ENCODE measurements around the gene ZZZ3. TPM values are rescaled to one million over a fixed set of nuclear protein-coding genes. Genes with fewer than 3 reads are reported as not detected.

Gene ZZZ3
- total RNA-seq (2021; fragmentation: NEBNext Ultra II Directional; extraction: Animal tissue kit (Norgen Biotek cat#: 25700)): 10 to 100 TPM; 41.8 to 47.8 (median 46.0) TPM
- long read RNA-seq, full-length matches to known transcripts: 3 of 28 reads
- long read RNA-seq, partial matches to known transcripts: 8 of 28 reads
- long read RNA-seq, other reads (novel, unspliced or antisense): 17 of 28 reads

DNA sequence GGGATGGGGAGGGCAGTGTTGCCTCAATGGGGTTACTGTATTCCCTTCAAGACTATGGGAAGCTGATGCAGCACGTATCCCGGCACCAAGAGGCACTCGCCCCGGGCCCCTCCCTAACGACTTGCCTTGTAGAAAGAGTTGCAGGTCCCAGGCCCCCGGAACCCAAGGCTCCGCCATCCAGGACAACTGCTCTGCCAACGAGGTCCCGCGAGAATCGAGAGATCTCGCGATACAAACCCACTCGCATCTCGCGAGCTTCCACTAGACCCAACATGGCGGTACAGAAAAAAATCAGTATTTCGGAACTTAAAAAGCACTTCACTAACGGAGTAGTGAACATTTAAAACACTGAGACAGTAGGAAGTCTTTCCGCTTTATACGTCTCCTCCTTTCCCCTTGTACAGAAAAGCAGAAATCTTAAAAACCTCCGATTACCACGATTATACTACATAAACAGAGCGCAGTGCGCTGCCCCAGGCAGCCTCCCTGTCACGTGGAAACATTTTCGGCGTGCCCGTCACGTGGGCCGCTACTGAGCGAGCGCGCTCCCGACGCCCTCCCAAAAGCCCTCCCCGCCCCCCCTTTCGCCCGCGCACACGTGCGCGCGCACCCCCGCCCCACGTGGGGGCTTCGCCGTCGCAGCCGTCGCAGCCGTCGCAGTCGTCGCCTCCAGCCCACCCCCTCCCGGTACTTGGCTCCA lies at the start of gene ZZZ3:
TSS of gene ZZZ3 (minus strand) at position 199 of the 700 bp plus-strand sequence. CDS start 49,304 bp downstream, outside the sequence.
- Mint-ChIP-seq H3K27me3 (ENCODE audit: insufficient read depth) (no peaks in the 10 kb centered on the region; the same call in 1 of the 2 replicates), H3K4me3 (peak within 1 kb of the TSS; percentile 96), H3K4me1 (ENCODE audit: low read depth) (peaks cover 56% of the 10 kb centered on the region), H3K27ac (peak within 1 kb of the TSS; percentile 98), H3K9me3 (no peaks in the 10 kb centered on the region), H3K36me3 (ENCODE audit: low read depth) (peaks cover 23% of the 10 kb centered on the region)
- TF ChIP-seq, protein P1, sequence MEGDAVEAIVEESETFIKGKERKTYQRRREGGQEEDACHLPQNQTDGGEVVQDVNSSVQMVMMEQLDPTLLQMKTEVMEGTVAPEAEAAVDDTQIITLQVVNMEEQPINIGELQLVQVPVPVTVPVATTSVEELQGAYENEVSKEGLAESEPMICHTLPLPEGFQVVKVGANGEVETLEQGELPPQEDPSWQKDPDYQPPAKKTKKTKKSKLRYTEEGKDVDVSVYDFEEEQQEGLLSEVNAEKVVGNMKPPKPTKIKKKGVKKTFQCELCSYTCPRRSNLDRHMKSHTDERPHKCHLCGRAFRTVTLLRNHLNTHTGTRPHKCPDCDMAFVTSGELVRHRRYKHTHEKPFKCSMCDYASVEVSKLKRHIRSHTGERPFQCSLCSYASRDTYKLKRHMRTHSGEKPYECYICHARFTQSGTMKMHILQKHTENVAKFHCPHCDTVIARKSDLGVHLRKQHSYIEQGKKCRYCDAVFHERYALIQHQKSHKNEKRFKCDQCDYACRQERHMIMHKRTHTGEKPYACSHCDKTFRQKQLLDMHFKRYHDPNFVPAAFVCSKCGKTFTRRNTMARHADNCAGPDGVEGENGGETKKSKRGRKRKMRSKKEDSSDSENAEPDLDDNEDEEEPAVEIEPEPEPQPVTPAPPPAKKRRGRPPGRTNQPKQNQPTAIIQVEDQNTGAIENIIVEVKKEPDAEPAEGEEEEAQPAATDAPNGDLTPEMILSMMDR (IDR thresholded peaks at IDR 0.05): no peak
- DNase-seq: peak; percentile 93

DNA sequence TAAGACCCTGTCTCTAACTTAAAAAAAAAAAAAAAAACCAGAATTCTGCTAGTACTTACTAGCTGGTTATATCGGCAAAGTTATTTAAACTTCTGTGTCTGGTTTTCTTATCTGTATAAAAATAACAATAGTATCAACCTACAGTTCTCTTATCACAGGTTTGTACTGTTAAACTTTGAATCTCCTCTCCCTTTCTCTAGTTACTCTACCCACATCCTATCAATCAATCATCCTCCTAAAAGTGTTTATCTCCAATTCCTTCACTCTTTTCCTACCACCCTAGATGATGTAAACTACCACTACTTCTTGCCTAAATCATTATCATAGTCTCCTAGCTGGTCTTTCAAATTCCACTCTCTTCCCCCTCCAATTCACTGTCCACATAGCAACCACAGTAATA lies 49.6 kb upstream of the ZZZ3 start:
- Mint-ChIP-seq H3K4me3 (no peak overlapping the region), H3K9me3 (no peaks in the 10 kb centered on the region), H3K4me1 (ENCODE audit: low read depth) (no peaks in the 10 kb centered on the region), H3K36me3 (ENCODE audit: low read depth) (peaks cover 15% of the 10 kb centered on the region; the same call in 1 of the 2 replicates), H3K27ac (no peak overlapping the region), H3K27me3 (ENCODE audit: insufficient read depth) (no peaks in the 10 kb centered on the region)
- no peak for DNase-seq
- TF ChIP-seq, protein P1 (IDR thresholded peaks at IDR 0.05): no peak

DNA sequence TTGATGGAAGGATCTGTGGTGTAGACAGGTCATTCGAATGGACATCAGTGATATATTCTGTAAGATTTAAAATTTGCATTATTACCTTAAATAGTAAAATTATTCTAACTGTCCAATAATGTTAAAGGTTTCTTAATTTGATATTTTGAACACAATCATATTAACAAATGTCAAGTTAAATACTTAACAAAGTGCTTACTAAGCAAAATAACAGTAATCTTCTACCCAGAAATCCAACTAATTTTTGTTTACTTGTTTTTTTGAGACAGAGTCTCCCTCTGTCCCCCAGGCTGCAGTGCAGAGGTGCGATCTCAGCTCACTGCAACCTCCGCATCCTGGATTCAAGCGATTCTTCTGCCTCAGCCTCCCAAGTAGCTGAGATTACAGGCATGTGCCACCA lies 43.2 kb upstream of the ZZZ3 start:
- no peak overlapping the region for H3K27ac Mint-ChIP-seq
- H3K36me3 Mint-ChIP-seq (ENCODE audit: low read depth): peaks cover 51% of the 10 kb centered on the region

DNA sequence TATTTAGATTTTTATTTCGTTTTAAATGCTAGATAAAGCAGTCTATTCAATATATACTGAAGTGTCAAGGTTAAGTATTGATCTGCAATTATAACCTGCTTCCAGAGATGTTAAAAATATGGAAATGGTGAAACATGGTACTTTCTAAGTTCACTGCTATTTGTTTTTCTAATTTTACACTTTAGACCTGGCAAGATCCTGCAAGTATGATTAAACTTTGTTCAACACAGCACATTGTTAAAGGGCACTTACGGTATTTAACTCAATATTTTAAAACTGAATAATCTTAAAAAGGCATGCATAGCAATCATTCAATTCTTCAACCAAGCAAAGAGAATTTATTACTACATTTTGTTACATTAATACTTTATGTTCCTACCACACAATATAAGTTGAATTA lies 35.7 kb upstream of the ZZZ3 start:
- Mint-ChIP-seq H3K36me3 (ENCODE audit: low read depth) (peaks cover 43% of the 10 kb centered on the region), H3K4me1 (ENCODE audit: low read depth) (no peaks in the 10 kb centered on the region), H3K27ac (no peak overlapping the region), H3K27me3 (ENCODE audit: insufficient read depth) (no peaks in the 10 kb centered on the region), H3K4me3 (no peak overlapping the region), H3K9me3 (no peaks in the 10 kb centered on the region)
- DNase-seq: no peak
- TF ChIP-seq, protein P1 (IDR thresholded peaks at IDR 0.05): no peak

More for the DNA sequence above, 43.2 kb upstream of the ZZZ3 start:
- no peaks in the 10 kb centered on the region for H3K9me3 Mint-ChIP-seq
- DNase-seq: no peak
- H3K4me3 Mint-ChIP-seq: no peak overlapping the region
- no peaks in the 10 kb centered on the region for H3K4me1 Mint-ChIP-seq (ENCODE audit: low read depth)
- TF ChIP-seq, protein P1 (IDR thresholded peaks at IDR 0.05): no peak
- no peaks in the 10 kb centered on the region for H3K27me3 Mint-ChIP-seq (ENCODE audit: insufficient read depth)

DNA sequence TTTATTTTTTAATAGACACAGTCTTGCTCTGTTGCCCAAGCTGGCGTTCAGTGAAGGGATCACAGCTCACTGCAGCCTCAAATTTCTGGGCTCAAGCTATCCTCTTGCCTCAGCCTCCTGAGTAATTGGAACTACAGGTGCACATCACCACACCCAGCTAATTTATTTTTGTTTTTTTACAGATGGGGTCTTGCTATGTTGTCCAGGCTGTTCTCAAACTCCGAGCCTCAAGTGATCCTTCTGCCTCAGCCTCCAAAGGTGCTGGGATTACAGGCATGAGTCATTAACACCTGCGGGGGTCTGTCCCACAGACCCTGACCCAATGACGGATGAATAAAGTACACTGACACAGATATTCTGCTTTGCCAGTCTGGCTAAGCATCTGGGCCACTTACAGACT lies 33.6 kb upstream of the ZZZ3 start:
- Mint-ChIP-seq H3K27me3 (ENCODE audit: insufficient read depth) (no peaks in the 10 kb centered on the region), H3K4me1 (ENCODE audit: low read depth) (no peaks in the 10 kb centered on the region), H3K36me3 (ENCODE audit: low read depth) (peaks cover 30% of the 10 kb centered on the region), H3K4me3 (no peak overlapping the region), H3K9me3 (no peaks in the 10 kb centered on the region), H3K27ac (no peak overlapping the region)
- TF ChIP-seq, protein P1 (IDR thresholded peaks at IDR 0.05): no peak
- DNase-seq: no peak
